Subcutaneous adipose tissue (tissue), 4 donors: ENCODE measurements around the gene TECPR1. TPM values are rescaled to one million over a fixed set of nuclear protein-coding genes. Genes with fewer than 3 reads are reported as not detected.

Experiments used
- total RNA-seq, 4 donors: library from RNA; depleted of rRNA; stranded (reverse); fragments of >200 nt; gene quantifications; one replicate each; pipeline ENCODE4 v1.1.0, GENCODE V29; 2016
- TF ChIP-seq, protein P1 (sequence below): fragments of 450-650 bp; IDR thresholded peaks from one replicate; pipeline ENCODE4 v1.5.1; 2016; ENCODE audit warnings: low read depth, mild to moderate bottlenecking, control low read depth, antibody characterized with exemption, moderate library complexity

The TECPR1 gene
- total RNA-seq, 4 donors from 2014 or later: 9.7 to 36.2 (median 11.9) TPM

DNA sequence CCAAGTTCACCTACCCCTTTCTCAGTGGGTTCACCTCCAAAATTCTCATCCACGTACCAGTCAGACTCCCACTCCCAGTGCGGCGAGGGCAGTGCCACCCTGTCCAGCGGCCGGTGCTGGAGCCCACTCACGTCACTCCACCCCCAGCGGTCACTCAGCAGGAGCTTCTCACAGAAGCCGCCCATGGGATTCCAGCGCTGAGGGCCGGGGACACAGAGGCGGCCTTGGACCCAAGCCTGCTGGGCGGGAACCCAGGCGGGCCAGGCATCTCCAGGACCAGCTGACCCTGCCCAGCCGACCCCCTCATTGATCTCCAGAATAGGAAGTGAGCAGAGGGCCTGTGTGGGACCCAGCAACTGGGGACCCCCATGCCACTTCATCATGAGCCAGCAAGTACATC, 7.2 kb downstream of the TECPR1 start:
- TF ChIP-seq, protein P1, sequence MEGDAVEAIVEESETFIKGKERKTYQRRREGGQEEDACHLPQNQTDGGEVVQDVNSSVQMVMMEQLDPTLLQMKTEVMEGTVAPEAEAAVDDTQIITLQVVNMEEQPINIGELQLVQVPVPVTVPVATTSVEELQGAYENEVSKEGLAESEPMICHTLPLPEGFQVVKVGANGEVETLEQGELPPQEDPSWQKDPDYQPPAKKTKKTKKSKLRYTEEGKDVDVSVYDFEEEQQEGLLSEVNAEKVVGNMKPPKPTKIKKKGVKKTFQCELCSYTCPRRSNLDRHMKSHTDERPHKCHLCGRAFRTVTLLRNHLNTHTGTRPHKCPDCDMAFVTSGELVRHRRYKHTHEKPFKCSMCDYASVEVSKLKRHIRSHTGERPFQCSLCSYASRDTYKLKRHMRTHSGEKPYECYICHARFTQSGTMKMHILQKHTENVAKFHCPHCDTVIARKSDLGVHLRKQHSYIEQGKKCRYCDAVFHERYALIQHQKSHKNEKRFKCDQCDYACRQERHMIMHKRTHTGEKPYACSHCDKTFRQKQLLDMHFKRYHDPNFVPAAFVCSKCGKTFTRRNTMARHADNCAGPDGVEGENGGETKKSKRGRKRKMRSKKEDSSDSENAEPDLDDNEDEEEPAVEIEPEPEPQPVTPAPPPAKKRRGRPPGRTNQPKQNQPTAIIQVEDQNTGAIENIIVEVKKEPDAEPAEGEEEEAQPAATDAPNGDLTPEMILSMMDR: no peak

DNA sequence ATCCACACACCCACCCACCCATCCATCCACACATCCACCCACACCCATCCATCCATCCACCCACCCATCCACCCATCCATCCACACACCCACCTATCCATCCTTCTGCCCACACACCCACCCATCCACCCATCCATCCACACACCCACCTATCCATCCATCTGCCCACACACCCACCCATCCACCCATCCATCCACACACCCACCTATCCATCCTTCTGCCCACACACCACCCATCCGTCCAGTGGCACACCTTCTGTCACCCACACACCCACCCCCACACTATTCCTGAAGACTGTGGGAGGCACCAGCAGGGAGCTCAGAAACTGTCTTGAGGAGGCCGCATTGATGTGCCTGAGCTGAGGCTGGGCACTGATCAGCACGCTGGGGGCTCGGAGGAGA, 9.1 kb downstream of the TECPR1 start:
- TF ChIP-seq, protein P1: no peak

DNA sequence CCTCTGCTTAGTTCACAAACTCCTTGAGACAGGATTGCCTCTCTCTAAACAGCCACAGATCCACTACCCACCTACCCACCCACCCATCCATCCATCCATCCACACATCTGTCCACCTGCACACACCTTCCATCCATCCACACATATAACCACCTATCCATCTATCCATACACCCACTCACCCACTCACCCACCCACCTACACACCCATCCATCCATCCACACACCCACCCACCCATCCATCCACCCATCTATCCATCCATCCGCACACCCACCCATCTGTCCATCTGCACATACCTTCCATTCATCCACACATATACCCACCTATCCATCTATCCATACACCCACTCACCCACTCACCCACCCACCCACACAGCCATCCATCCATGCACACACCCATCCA, 9.7 kb downstream of the TECPR1 start:
- TF ChIP-seq, protein P1: no peak

DNA sequence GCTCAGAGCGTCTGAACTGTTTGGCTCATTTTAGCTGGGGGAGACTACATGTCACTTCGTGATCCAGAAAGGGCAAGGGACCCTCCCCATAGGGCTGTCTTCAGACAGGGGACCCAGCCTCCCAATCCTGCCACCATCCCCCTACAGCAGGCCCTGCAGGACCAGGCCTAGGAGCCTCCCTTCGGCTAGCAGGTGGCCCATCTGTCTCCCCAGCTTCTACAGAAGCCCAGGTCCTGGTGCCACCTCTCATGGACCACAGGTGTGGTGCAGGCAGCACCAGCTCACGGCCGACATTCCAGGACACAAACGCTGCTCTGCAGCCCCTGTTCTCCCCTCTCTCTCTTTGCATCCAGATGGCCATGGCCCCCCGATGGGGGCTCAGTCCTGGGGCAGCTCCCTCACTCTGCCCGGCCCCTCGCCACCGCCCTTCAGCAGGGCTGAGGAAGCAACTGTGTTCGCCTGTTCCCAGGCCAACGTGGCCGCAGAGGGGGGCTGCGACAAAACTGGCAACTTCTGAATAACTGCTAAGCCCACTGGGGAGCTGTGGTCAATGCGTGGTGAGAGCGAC, 10.3 kb downstream of the TECPR1 start:
- TF ChIP-seq, protein P1: no peak

DNA sequence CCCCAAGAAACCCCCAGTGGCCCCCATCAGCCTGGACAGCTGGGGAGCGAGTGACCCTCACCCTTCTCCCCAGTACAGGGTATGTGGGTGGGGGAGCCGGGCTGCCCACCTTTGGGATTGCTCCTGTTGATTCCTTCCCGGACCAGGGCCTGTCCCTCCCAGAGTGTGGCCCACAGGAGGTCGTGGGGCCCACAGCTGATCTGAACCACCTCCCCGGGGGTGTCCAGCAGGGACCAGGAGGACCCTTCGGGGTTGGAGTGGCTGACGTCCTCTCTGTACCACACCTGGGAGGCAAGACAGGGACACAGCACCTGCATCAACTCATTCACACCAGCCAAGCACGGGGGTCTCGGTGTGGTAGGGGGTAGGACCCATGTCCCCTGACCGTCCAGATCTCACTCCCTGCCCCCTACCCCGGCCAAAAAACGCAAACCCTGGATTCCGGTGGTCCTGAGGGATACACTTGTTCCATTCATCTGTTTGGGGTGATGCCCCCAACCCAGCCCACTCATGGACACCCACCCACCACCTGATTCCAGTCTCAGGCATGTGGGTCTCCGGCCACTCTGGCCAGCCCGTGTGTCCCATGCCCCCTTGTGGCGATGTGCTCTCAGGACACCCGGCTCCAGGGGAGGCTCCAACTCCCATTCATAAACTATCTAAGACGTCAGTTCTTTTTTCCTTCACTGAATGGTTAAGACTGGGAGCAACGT, 10.9 kb downstream of the TECPR1 start:
- TF ChIP-seq, protein P1: no peak

DNA sequence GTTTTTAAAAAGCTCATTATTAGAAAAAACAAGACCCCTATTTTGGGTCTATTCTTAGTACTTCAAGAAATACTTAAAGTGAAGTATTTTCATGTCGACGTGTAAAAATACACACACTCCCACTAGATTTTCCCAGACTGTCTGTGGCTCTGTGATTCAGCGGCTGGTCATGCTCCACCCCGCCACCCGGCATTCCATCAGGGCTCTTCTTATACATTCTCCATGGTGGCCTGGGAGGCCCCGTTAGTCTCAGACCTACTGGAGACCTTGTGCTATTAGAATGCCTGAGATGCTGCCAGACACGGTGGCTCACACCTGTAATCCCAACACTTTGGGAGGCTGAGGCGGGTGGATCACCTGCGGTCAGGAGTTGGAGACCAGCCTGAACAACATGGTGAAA, 13.1 kb downstream of the TECPR1 start:
- TF ChIP-seq, protein P1: no peak

DNA sequence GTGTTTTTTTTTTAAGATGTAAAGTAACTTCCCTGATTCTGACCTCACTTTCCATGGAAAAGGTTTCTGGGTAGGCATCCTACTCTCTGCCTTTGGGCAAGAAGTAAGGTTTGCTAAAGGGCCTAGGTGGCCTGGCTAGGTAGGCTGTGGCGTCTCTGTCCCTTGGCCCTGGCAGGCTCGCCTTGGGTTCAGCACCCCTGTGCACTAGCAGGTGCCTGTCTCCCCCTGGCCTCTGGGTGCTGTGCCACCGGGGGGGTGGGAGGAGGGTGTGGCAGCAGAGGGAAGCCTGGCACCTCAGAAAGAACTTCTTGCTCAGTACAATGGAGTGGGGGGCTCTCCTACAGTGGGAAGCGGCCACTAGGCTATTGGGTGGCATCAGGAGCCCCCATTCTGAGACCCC, 14.0 kb downstream of the TECPR1 start:
- TF ChIP-seq, protein P1: no peak
